Esophagus muscularis mucosa (tissue), 4 donors: ENCODE results near the gene NCOR2.

Experiments
- CTCF ChIP-seq, 3 experiments: fragments of 200-600 bp in 2 of 3; fragments of 450-650 bp in 1 of 3; sonication (generic) in 2 of 3; IDR thresholded peaks; one replicate each; pipeline ENCODE4 v1.5.1; 2017 to 2019; ENCODE audit warnings: antibody characterized with exemption in 3 of 3, mild to moderate bottlenecking in 2 of 3, moderate library complexity in 1 of 3
- EP300 ChIP-seq: sonication (generic); formaldehyde crosslinking; IDR thresholded peaks from one replicate; pipeline ENCODE4 v1.6.1; 2017; ENCODE audit warnings: antibody characterized with exemption
- POLR2AphosphoS5 ChIP-seq, 2 donors: sonication (generic); formaldehyde crosslinking; IDR thresholded peaks; one replicate each; pipeline ENCODE4 v1.6.1; 2017; ENCODE audit warnings: antibody characterized with exemption in 2 of 2

DNA sequence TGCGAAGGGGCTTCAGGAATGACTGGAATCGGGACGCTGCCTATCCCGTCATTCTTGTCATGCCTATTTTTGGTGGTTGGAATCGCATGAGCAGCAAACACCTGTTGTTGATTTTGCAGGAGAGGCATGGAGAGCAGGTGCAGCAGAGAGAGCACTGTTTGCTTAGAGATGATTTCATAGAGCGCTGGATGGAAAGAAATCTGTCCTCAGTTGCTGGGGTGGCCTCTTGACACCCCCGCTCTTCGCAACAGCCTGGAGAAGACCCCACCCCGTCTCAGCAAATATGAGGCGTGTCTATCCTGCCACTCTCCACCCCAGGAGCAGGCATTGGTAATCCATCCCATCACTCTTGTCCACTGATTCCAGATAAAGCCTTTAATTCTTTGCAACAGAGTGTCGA lies 19.3 kb upstream of the NCOR2 start:
- no peak for TF ChIP-seq CTCF (IDR thresholded peaks at IDR 0.05)
- TF ChIP-seq POLR2AphosphoS5 (IDR thresholded peaks at IDR 0.05) = no peak
- no peak for TF ChIP-seq EP300
